DMS53 treated with DMSO at 0.1 percent for 48 hours (cell line): ENCODE results near the gene QKI.
"Not testable (repeated sequence)": the region's sequence is repeated elsewhere in the genome, so short reads cannot be mapped to it uniquely, and the experiment has no call there.

Source experiments
- DNase-seq: peaks from one replicate; lab custom pipeline; 2025; ENCODE audit not compliant: unreplicated experiment; lab: John Stamatoyannopoulos, UW

Gene QKI

GRCh38 chr6:163572612-163573011, 158.1 kb downstream of the QKI start:
- DNase-seq: peak; percentile 43

- no peak for DNase-seq
Measured at GRCh38 chr6:163573503-163574179, 159.1 kb downstream of the QKI start.

- no peak for DNase-seq
Measured at GRCh38 chr6:163576114-163576513, 161.6 kb downstream of the QKI start.

- DNase-seq: no peak
Measured at GRCh38 chr6:163577404-163577803, 162.9 kb downstream of the QKI start.

- DNase-seq: no peak
Measured at GRCh38 chr6:163579111-163579879, 164.8 kb downstream of the QKI start.

- DNase-seq: no peak
Measured at GRCh38 chr6:163579880-163580295, 165.4 kb downstream of the QKI start.

GRCh38 chr6:163580311-163581030, 166.0 kb downstream of the QKI start:
- DNase-seq: no peak

- no peak for DNase-seq
Measured at GRCh38 chr6:163583558-163583957, 169.0 kb downstream of the QKI start.

- no peak for DNase-seq
Measured at GRCh38 chr6:163585932-163586437, 171.5 kb downstream of the QKI start.

- DNase-seq: no peak
Measured at GRCh38 chr6:163586888-163587287, 172.4 kb downstream of the QKI start.

GRCh38 chr6:163588220-163588919, 173.9 kb downstream of the QKI start:
- no peak for DNase-seq

- DNase-seq: no peak
Measured at GRCh38 chr6:163589387-163589786, 174.9 kb downstream of the QKI start.

- not testable (repeated sequence) for DNase-seq
Measured at GRCh38 chr6:163590132-163590531, 175.6 kb downstream of the QKI start.

- no peak for DNase-seq
Measured at GRCh38 chr6:163592872-163593271, 178.4 kb downstream of the QKI start.

GRCh38 chr6:163596174-163596573, 181.7 kb downstream of the QKI start:
- DNase-seq: no peak

- DNase-seq: no peak
Measured at GRCh38 chr6:163599136-163599535, 184.6 kb downstream of the QKI start.

GRCh38 chr6:163599684-163600083, 185.2 kb downstream of the QKI start:
- no peak for DNase-seq

- no peak for DNase-seq
Measured at GRCh38 chr6:163600331-163600730, 185.8 kb downstream of the QKI start.

GRCh38 chr6:163600781-163601180, 186.3 kb downstream of the QKI start:
- no peak for DNase-seq

- no peak for DNase-seq
Measured at GRCh38 chr6:163602851-163603250, 188.3 kb downstream of the QKI start.

GRCh38 chr6:163603395-163603794, 188.9 kb downstream of the QKI start:
- no peak for DNase-seq
